GM12878 (cell line): ENCODE data around the gene HIVEP2. TPM values are rescaled to one million over a fixed set of nuclear protein-coding genes. Genes with fewer than 3 reads are reported as not detected.

Source experiments
- ATF7 ChIP-seq: fragments of 450-650 bp; IDR thresholded peaks from 2 replicates; pipeline ENCODE4 v1.6.1; 2016; ENCODE audit warnings: low read depth, mild to moderate bottlenecking
- BCLAF1 ChIP-seq: fragments of 450-650 bp; IDR thresholded peaks from 2 replicates; pipeline ENCODE4 v1.6.1; 2017; ENCODE audit warnings: antibody characterized with exemption, mild to moderate bottlenecking, moderate library complexity
- CHD4 ChIP-seq: fragments of 200-600 bp; sonication (generic); IDR thresholded peaks from 2 replicates; pipeline ENCODE4 v1.6.1; 2016; ENCODE audit warnings: mild to moderate bottlenecking
- EED ChIP-seq: sonication (generic); IDR thresholded peaks from 2 replicates; pipeline ENCODE4 v1.6.1; 2016; ENCODE audit warnings: antibody characterized with exemption, low read depth
- EGR1 ChIP-seq, 2 experiments: IDR thresholded peaks; 1 replicate in 1 of 2; 2 replicates in 1 of 2; pipeline ENCODE4 v1.6.1; 2011 to 2012; ENCODE audit warnings: low read depth in 2 of 2, low read length in 2 of 2, borderline replicate concordance in 1 of 2, mild to moderate bottlenecking in 1 of 2, moderate library complexity in 1 of 2
- FOXM1 ChIP-seq: IDR thresholded peaks from 2 replicates; pipeline ENCODE4 v1.6.1; 2012; ENCODE audit warnings: low read depth, mild to moderate bottlenecking, inconsistent platforms, low read length, moderate library complexity
- KLF5 ChIP-seq: fragments of 450-650 bp; IDR thresholded peaks from 2 replicates; pipeline ENCODE4 v1.6.1; 2014; ENCODE audit warnings: mild to moderate bottlenecking; ENCODE audit not compliant: partially characterized antibody
- MYB ChIP-seq: fragments of 150-350 bp; IDR thresholded peaks from 2 replicates; pipeline ENCODE4 v1.6.1; 2014; ENCODE audit warnings: mild to moderate bottlenecking, low read depth, low read length, borderline replicate concordance
- RB1 ChIP-seq: fragments of 450-650 bp; formaldehyde crosslinking; IDR thresholded peaks from 2 replicates; pipeline ENCODE4 v1.6.1; 2017; ENCODE audit warnings: mild to moderate bottlenecking, borderline replicate concordance
- REST ChIP-seq: IDR thresholded peaks from 2 replicates; pipeline ENCODE4 v1.6.1; 2012; ENCODE audit warnings: mild to moderate bottlenecking, low read depth, low read length
- RUNX3 ChIP-seq: IDR thresholded peaks from 2 replicates; pipeline ENCODE4 v1.6.1; 2012; ENCODE audit warnings: low read length, inconsistent platforms
- SIX5 ChIP-seq: IDR thresholded peaks from 2 replicates; pipeline ENCODE4 v1.6.1; 2011; ENCODE audit warnings: mild to moderate bottlenecking, low read depth, low read length, moderate library complexity; ENCODE audit not compliant: severe bottlenecking
- SMAD5 ChIP-seq: IDR thresholded peaks from 2 replicates; pipeline ENCODE4 v1.6.1; 2016; ENCODE audit warnings: antibody characterized with exemption, low read depth
- SUPT20H ChIP-seq: IDR thresholded peaks from 2 replicates; pipeline ENCODE4 v1.6.1; 2011; ENCODE audit warnings: low read depth, mild to moderate bottlenecking, low read length, moderate library complexity, borderline replicate concordance; ENCODE audit not compliant: control insufficient read depth
- TARDBP ChIP-seq: IDR thresholded peaks from 2 replicates; pipeline ENCODE4 v1.6.1; 2016; ENCODE audit warnings: borderline replicate concordance
- ZBTB11 ChIP-seq: fragments of 450-650 bp; formaldehyde crosslinking; IDR thresholded peaks from 2 replicates; pipeline ENCODE4 v1.5.0; 2022; ENCODE audit warnings: mild to moderate bottlenecking, missing genetic modification characterization
- ZBTB33 ChIP-seq: fragments of 450-650 bp; IDR thresholded peaks from 2 replicates; pipeline ENCODE4 v1.6.1; 2017; ENCODE audit warnings: mild to moderate bottlenecking
- ZNF384 ChIP-seq: IDR thresholded peaks from 2 replicates; pipeline ENCODE4 v1.6.1; 2012; ENCODE audit warnings: low read depth, mild to moderate bottlenecking, low read length, improper control_type of control experiment, borderline replicate concordance
- polyA plus RNA-seq, 11 experiments: library from polyadenylated mRNA; depleted of rRNA in 4 of 11; unstranded in 6 of 11; stranded (reverse) in 5 of 11; fragments of >200 nt; fragmentation: Nextera tagmentation in 4 of 11; fragmentation: Illumina TruSeq in 1 of 11; extraction: Ambion mirVana in 4 of 11; extraction: Trizol in 1 of 11; gene quantifications; 1 replicate in 1 of 11; 2 replicates in 10 of 11; pipeline versions ENCODE4 v1.2.1 to v1.2.3, GENCODE V29; 2011 to 2016; ENCODE audit warnings: inconsistent platforms in 2 of 11, missing spikeins in 2 of 11, low read depth in 1 of 11
- total RNA-seq, 4 experiments: library from RNA; depleted of rRNA in 3 of 4; stranded (reverse); fragments of >200 nt in 3 of 4; fragmentation: Illumina TruSeq in 1 of 4; extraction: Trizol in 1 of 4; gene quantifications; 2 replicates each; pipeline versions ENCODE4 v1.2.1 to v1.2.3, GENCODE V29; 2013 to 2021

The HIVEP2 gene
- total and polyA plus RNA-seq, 10 of the 15 experiments (the other 5 are each of a cell fraction or from before 2014, with no cell fraction given) = 1.2 to 15.7 (median 10.2) TPM

GRCh38 chr6:142945446-142946180 lies 637 bp upstream of the HIVEP2 start (continued):
- no peak for TF ChIP-seq REST
- TF ChIP-seq FOXM1 = no peak
- peak in 1 of 2 experiments; percentile 37; a peak in 1 of 3 replicates for TF ChIP-seq EGR1 (IDR thresholded peaks at IDR 0.05; ENCODE audit: borderline replicate concordance in 1 of 2, low read depth in 2 of 2, low read length in 2 of 2)
- TF ChIP-seq RUNX3 = peak; percentile 9; the same call in 1 of the 2 replicates
- no peak for TF ChIP-seq ATF7
- TF ChIP-seq ZBTB11 = no peak
- TF ChIP-seq EED = no peak
- TF ChIP-seq ZNF384 = no peak
- TF ChIP-seq TARDBP = no peak
- TF ChIP-seq ZBTB33 = no peak
- no peak for TF ChIP-seq CHD4
- no peak; the same call in 1 of the 2 replicates for TF ChIP-seq SMAD5
- TF ChIP-seq SUPT20H = no peak
- TF ChIP-seq MYB = no peak
- no peak for TF ChIP-seq BCLAF1
- TF ChIP-seq RB1 = peak; percentile 23; the same call in 1 of the 2 replicates
- no peak for TF ChIP-seq KLF5
- TF ChIP-seq SIX5 = no peak
